ENCODE data around the gene SPATA45. TPM values are rescaled to one million over a fixed set of nuclear protein-coding genes. Genes with fewer than 3 reads are reported as not detected.

SPATA45 gene
- total RNA-seq, 2 donors from 2014 or later = not detected

DNA sequence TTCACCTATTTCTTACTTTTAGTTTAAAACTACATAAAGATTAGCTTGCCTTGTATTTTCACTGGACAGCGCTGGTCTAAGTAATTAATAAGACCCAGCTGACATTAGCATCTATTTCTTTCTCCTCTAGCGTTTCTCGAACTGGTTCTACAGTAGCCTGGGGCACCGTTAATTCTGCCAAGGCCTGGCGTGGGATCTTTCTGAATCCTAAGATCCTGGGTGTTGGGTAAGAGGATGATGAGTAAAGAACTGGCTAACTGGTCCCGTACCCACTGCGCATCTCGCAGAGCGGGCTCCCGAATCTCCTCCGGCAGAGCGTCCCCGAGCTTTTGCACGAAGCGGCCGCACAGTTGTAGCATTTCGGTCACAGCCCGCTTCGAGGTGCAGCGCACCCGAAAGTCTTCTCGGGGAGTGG lies 56.2 kb downstream of the SPATA45 start:
- intact Hi-C loops (cut with DNase I, micrococcal nuclease) = no loop called here
- DNase-seq (no peak), ATAC-seq (peak; percentile 44)

DNA sequence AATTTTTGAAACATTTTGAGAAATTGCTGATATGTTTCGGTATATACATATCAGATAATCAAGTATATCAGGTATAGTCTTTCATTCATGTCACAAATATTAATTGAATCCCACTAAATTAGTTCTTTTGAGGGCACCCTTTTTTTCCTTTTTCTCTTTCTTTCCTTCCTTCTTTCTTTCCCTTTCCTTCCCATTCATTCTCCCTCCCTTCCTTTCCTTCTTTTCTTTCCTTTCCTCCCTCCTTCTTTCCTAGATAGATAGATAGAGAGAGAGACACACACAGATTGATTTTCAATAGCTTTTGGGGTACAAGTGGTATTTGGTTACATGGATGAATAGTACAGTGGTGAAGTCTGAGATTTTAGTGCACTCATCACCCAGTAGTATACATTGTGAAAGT lies 61.6 kb downstream of the SPATA45 start:
- intact Hi-C loops (cut with DNase I, micrococcal nuclease) = loop anchor here in 1 of 2 donors (10.0 kb wide), 2 partner anchors 111 to 311 kb away; no protein-coding TSS in a partner anchor
- ATAC-seq (no peak), DNase-seq (no peak)

DNA sequence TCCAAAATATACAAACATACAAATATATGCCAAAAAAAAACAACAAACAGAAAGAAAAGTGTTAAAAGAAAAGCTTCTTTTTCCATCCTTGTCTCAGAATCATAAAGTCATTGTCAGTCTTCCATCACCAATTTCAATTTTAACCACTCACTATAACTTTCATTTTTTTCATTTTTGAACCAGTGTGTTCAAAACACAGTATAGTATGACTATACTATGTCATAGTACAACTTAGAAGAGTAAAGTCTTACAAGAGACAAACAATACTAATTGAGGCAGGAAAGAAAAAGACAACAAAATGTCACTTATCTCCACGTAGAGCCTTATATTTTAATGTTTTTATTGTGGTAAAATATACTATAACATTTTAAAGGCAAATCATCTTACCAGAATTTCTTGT lies 63.5 kb downstream of the SPATA45 start:
- ATAC-seq (no peak), DNase-seq (no peak)
- intact Hi-C loops (cut with DNase I, micrococcal nuclease) = loop anchor here in 1 of 2 donors (10.0 kb wide), 2 partner anchors 109 to 309 kb away; no protein-coding TSS in a partner anchor

DNA sequence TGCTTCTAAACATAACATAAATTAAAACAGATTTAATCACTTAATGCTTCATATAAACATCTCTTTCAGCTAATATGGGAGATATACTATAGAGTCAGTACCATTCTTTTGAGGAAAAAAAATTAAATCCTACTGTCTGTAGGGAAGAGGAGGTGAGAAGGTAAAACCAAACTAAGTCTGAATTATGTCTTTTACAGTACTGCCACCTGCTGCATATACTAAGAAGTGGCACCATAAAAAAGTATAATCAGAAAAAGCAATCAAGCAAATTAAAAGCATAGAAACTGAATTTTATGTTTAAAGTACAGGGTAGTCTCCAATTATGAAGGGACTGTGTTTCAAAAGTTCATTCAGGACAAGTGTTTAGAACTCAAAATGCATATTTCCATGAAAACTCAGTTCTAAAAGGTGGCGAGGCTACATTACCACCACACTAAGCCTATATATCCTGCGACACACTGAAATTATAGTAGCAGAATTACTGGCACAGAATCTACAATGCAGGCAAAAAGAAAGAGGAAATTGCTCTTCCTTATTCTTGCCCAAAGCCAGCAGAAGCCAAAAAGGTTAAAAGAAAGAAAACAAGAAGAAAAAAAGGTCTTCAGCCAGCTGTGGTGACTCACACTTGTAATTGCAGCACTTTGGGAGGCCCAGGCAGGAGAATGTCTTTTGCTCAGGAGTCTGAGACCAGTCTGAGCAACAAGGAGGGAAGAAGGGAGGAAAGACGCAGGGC lies 64.9 kb downstream of the SPATA45 start:
- no peak for DNase-seq
- intact Hi-C loops (cut with DNase I, micrococcal nuclease) = loop anchor here in 1 of 2 donors (10.0 kb wide), 2 partner anchors 108 to 308 kb away; no protein-coding TSS in a partner anchor
- ATAC-seq = peak; percentile 63

DNA sequence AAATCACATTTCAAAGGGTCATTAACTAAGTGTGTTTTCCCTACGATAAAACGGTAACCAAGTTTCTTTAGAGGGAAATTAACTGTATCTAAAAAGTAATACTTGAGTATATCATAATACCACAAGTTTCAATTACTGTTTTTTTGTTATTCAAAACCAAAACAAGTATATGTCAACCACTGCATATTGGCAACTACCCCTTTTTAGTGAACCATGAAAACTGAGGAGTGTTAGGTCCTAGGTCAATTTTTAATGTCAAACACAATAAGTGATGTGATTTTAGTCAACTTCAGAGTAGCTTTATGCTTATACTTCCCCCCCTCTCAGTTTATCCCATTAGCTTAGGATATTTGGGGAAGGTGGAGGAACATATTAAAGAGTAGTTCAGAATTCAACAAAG lies 66.2 kb downstream of the SPATA45 start:
- no peak for ATAC-seq
- intact Hi-C loops (cut with DNase I, micrococcal nuclease) = loop anchor here in 1 of 2 donors (10.0 kb wide), 2 partner anchors 106 to 306 kb away; no protein-coding TSS in a partner anchor

DNA sequence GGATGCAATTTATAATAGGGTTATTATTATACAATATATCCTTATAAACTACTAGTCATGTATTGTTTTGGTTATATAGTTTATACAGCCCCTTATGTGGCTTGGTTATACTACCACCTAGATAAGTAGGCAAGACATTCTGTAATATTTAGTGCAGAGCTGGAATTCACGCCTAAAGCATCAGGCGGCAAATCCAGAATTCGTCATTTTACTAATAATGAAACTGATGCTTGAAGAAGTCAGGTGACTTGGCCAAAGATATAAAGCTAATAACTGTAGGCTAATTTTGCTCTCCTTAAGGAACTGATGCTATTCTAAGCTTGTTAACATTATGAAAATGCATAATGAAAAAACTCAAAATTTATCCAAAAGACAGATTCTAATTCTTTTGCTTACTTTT lies 66.7 kb downstream of the SPATA45 start:
- no peak for ATAC-seq
- DNase-seq = no peak
- intact Hi-C loops (cut with DNase I, micrococcal nuclease) = loop anchor here in 1 of 2 donors (10.0 kb wide), 2 partner anchors 106 to 306 kb away; no protein-coding TSS in a partner anchor

More for the DNA sequence above, 66.2 kb downstream of the SPATA45 start:
- DNase-seq = no peak

Other genes with a start within 250 kb of the SPATA45 start
- 10 to 100 TPM; 52.5 to 58.2 TPM for gene ATF3, start 238.9 kb downstream of the SPATA45 start, total RNA-seq
- gene BATF3, start 147.8 kb downstream of the SPATA45 start, total RNA-seq = 1 to 10 TPM in 1 of 2 donors, under 1 TPM in 1; 0.92 to 1.1 TPM
- gene NSL1, start 55.9 kb downstream of the SPATA45 start, total RNA-seq = 10 to 100 TPM; 17.9 to 21.9 TPM
- 10 to 100 TPM; 10.3 to 10.4 TPM for gene TATDN3, start 55.8 kb downstream of the SPATA45 start, total RNA-seq
- gene FLVCR1, start 10.6 kb upstream of the SPATA45 start, total RNA-seq = 10 to 100 TPM; 10.9 to 14.2 TPM
- under 1 TPM; 0.59 to 0.76 TPM for gene VASH2, start 102.9 kb upstream of the SPATA45 start, total RNA-seq
- 10 to 100 TPM; 22.3 to 24.4 TPM for gene ANGEL2, start 168.2 kb upstream of the SPATA45 start, total RNA-seq
- 10 to 100 TPM in 1 of 2 donors, 1 to 10 TPM in 1; 9.4 to 11.2 TPM for gene RPS6KC1, start 203.6 kb upstream of the SPATA45 start, total RNA-seq